Effector memory CD4-positive, alpha-beta T cell (primary cell): ENCODE data around the gene PLXDC2.

Experiments used
- DNase-seq, 3 donors: peaks; one replicate each; pipeline ENCODE4 v3.0.0-alpha.2; 2020
- H3K27ac ChIP-seq: 2 replicates; pipeline ENCODE4 v1.7.0; 2013; ENCODE audit warnings: mild to moderate bottlenecking, low read length, moderate library complexity; ENCODE audit not compliant: insufficient read depth, poor library complexity, severe bottlenecking
- H3K27me3 ChIP-seq: replicated peaks from 2 replicates; pipeline ENCODE4 v1.7.0; 2013; ENCODE audit warnings: mild to moderate bottlenecking, low read length; ENCODE audit not compliant: insufficient read depth, control insufficient read depth, poor library complexity, severe bottlenecking
- H3K36me3 ChIP-seq: 2 replicates; pipeline ENCODE4 v1.7.0; 2013; ENCODE audit warnings: mild to moderate bottlenecking, low read length, moderate library complexity; ENCODE audit not compliant: control insufficient read depth, insufficient read depth
- H3K4me1 ChIP-seq: 2 replicates; pipeline ENCODE4 v1.7.0; 2013; ENCODE audit warnings: low read length, mild to moderate bottlenecking; ENCODE audit not compliant: control insufficient read depth, insufficient read depth, poor library complexity, severe bottlenecking
- H3K4me3 ChIP-seq: 2 replicates; pipeline ENCODE4 v1.7.0; 2013; ENCODE audit warnings: low read length, low read depth, mild to moderate bottlenecking; ENCODE audit not compliant: insufficient read depth, poor library complexity, severe bottlenecking
- H3K9me3 ChIP-seq: 2 replicates; pipeline ENCODE4 v1.7.0; 2013; ENCODE audit warnings: mild to moderate bottlenecking, low read length, moderate library complexity; ENCODE audit not compliant: control insufficient read depth

PLXDC2 gene

DNA sequence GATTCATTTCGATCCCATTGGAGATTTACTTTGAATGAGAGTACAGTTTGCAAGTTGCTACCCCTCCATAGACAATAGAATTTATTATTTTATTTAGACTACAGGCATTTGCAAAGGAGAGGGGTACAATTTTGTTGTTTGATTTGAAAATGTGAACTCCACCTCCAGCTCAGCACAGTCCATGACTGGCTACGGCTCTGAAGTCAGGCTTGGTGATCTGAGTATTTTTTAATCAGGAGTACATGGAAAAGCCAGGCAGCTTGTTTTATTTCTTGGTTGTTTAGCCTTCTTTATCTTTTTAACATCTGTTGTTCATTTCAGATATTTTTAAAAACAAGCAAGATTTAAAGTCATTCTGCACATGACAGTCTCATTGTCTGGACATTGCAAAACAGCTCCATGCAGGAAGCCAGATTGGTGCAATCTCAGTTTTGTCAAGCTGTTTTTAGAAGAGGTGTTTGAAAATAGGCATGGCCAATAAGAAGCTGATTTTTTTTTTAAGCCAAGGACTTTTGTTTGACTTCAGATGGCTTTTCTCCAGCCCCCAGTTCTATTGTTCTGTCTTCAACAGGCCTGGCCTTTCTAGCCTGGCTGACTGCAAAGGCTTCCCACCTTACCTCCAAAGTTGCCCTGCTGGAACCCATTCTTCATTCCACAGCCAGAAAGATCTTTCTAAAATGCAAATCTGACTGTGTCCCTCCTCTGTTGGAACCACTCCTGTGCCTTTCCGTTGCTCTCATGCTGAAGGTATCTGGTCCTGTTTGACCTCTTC is 12.2 kb downstream of the PLXDC2 start:
- Histone ChIP-seq H3K4me1 (no peaks in the 10 kb centered on the region), H3K4me3 (no peak overlapping the region), H3K9me3 (no peaks in the 10 kb centered on the region), H3K36me3 (no peaks in the 10 kb centered on the region), H3K27ac (no peak overlapping the region), H3K27me3 (no peaks in the 10 kb centered on the region)
- no peak for DNase-seq

DNA sequence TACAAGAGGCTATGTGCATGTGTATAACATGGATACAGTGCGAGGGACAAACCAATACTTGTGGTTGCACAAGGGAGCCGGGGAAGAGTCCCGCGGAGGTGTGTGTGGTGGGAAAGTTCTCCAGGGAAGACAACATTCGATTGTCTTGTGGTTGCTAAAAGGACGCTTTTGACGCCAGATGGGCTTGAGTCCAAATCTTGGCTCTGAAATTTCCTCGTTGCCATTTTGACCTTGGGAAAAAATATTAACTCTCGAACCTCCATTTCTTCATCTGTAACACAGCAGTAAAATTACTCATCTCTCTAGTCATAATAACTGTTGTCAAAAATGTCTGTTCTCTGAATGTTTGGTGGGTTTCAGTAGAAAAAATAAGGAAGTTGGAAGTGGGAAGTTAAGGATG is 16.5 kb downstream of the PLXDC2 start:
- no peak overlapping the region for H3K4me3 ChIP-seq
- H3K36me3 ChIP-seq: no peaks in the 10 kb centered on the region
- no peak for DNase-seq
- no peaks in the 10 kb centered on the region for H3K4me1 ChIP-seq
- no peaks in the 10 kb centered on the region for H3K9me3 ChIP-seq
- no peaks in the 10 kb centered on the region for H3K27me3 ChIP-seq
- no peak overlapping the region for H3K27ac ChIP-seq

DNA sequence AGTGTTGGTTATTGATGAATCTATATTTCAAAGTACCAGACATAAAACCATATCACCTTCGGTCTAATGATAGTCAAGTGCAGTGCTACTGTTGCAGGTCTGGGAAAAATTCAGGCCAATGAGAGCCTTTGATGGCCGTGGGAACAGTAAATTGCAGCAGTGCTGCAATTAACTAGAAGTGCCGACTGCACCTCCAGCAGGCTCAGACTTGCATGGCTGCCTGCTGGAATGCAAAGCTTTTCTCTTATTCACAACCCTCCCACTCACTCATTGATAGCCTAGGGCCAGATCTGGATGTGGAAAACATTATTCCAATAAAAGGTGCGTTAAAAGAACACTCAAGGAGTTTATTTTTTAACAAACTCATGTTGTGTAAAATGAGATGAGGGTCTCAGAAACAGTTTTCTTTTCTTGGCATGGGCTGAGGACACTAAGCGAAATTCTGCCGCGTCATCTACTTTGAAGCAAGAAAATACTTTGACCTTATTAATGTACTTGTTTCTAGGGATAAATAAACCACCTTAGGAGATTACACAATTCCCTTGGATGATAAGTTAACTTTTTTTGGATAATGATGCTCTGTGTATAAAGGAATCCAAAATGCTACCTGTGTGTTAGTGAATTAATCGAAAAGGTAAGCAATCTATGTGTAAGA is 17.1 kb downstream of the PLXDC2 start:
- Histone ChIP-seq H3K27me3 (no peaks in the 10 kb centered on the region), H3K4me3 (no peak overlapping the region), H3K36me3 (no peaks in the 10 kb centered on the region), H3K27ac (no peak overlapping the region), H3K9me3 (no peaks in the 10 kb centered on the region), H3K4me1 (no peaks in the 10 kb centered on the region)
- DNase-seq: no peak

DNA sequence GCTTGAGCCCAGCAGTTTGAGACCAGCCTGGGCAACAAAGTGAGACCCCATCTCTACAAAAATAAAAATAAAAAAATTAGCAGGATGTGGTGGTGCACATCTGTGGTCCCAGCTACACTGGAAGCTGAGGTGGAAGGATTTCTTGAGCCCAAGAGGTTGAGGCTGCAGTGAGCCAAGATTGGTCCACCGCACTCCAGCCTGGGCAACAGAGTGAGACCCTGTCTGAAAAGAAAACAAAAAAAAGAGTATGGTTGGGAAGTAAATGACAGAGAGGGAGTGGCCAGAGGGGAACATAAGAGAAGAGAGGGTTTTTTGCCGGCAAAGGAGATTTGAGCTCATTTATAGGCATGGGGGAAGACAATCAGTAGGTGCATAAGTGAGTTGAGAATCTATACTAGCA is 19.7 kb downstream of the PLXDC2 start:
- no peaks in the 10 kb centered on the region for H3K4me1 ChIP-seq
- DNase-seq: no peak
- H3K36me3 ChIP-seq: no peaks in the 10 kb centered on the region
- H3K9me3 ChIP-seq: no peaks in the 10 kb centered on the region
- no peaks in the 10 kb centered on the region for H3K27me3 ChIP-seq
- H3K4me3 ChIP-seq: no peak overlapping the region
- H3K27ac ChIP-seq: no peak overlapping the region

DNA sequence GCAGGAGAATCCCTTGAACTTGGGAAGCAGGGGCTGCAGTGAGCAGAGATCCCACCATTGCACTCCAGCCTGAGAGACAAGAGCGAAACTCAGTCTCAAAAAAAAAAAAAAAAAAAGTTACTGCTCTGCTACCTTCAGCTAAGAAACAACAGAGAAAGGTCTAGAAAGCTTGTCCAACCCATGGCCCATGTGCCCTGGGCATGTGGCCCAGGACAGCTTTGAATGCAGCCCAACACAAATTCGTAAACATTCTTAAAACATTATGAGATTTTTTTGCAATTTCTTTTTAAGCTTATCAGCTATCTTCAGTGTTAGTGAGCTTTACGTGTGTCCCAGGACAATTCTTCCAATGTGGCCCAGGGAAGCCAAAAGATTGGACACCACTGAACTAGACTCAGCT is 22.9 kb downstream of the PLXDC2 start:
- H3K27me3 ChIP-seq: no peaks in the 10 kb centered on the region

DNA sequence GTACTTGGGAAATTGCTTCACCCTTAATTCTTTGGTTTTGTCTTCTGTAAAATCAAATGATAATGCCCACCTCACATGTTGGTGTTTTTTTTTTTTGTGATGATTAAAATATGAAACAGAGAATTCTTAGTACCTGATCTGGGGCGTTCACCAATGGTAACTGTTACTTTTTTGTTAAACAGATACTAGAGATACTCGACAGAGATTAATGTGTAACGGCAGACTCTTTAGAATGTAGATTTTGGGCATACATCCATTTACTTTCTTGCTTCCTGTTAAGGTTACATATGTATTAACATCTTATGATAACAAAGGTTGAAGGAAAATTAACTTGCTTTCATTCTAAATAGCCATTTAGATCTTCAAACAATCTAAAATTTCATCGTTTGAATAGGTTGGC is 23.3 kb downstream of the PLXDC2 start:
- Histone ChIP-seq H3K4me3 (no peak overlapping the region), H3K9me3 (no peaks in the 10 kb centered on the region), H3K4me1 (no peaks in the 10 kb centered on the region), H3K36me3 (no peaks in the 10 kb centered on the region), H3K27ac (no peak overlapping the region), H3K27me3 (no peaks in the 10 kb centered on the region)
- DNase-seq: no peak

More for the DNA sequence above, 22.9 kb downstream of the PLXDC2 start:
- Histone ChIP-seq H3K27ac (no peak overlapping the region), H3K4me3 (no peak overlapping the region), H3K9me3 (no peaks in the 10 kb centered on the region), H3K36me3 (no peaks in the 10 kb centered on the region), H3K4me1 (no peaks in the 10 kb centered on the region)
- DNase-seq: no peak

DNA sequence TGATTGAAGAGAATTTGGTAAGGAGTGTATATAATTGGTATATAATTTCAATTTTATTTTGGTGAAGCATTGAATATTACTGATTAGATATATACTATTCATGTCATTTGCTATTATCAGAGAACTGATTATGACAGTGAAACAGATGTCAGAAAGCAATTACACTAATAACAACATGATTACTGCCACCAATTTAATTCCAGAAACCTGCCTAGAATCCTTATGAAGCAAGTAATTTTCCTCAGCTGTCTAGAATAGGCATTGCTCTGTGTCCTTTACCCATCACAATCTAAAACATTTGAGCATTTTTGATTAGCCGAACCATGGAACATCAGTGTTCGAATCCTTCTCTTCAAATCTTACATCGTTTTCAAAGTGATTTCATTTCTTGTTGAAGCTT is 24.5 kb downstream of the PLXDC2 start:
- H3K4me3 ChIP-seq: no peak overlapping the region

DNA sequence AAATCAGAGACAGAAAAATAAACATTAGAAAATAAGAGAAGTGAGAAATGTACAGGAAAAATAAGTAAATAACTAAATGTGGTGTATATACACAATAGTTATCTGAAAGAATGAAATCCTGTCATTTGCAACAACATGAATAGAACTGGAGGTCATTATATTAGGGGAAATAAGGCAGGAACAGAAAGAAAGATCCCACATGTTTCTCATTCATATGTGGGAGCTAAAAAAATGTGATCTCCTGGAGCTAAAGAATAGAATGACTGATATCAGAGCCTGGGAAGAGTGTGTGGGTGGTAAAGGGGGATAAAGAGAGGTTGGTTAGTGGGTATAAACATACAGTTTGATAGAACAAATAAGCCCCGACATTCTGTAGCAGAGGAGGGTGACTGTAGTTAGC is 27.3 kb downstream of the PLXDC2 start:
- Histone ChIP-seq H3K27me3 (no peaks in the 10 kb centered on the region), H3K36me3 (no peaks in the 10 kb centered on the region), H3K27ac (no peak overlapping the region), H3K9me3 (no peaks in the 10 kb centered on the region), H3K4me3 (no peak overlapping the region), H3K4me1 (no peaks in the 10 kb centered on the region)
- no peak for DNase-seq

More for the DNA sequence above, 24.5 kb downstream of the PLXDC2 start:
- Histone ChIP-seq H3K27me3 (no peaks in the 10 kb centered on the region), H3K36me3 (no peaks in the 10 kb centered on the region), H3K27ac (no peak overlapping the region), H3K9me3 (no peaks in the 10 kb centered on the region), H3K4me1 (no peaks in the 10 kb centered on the region)
- DNase-seq: no peak

DNA sequence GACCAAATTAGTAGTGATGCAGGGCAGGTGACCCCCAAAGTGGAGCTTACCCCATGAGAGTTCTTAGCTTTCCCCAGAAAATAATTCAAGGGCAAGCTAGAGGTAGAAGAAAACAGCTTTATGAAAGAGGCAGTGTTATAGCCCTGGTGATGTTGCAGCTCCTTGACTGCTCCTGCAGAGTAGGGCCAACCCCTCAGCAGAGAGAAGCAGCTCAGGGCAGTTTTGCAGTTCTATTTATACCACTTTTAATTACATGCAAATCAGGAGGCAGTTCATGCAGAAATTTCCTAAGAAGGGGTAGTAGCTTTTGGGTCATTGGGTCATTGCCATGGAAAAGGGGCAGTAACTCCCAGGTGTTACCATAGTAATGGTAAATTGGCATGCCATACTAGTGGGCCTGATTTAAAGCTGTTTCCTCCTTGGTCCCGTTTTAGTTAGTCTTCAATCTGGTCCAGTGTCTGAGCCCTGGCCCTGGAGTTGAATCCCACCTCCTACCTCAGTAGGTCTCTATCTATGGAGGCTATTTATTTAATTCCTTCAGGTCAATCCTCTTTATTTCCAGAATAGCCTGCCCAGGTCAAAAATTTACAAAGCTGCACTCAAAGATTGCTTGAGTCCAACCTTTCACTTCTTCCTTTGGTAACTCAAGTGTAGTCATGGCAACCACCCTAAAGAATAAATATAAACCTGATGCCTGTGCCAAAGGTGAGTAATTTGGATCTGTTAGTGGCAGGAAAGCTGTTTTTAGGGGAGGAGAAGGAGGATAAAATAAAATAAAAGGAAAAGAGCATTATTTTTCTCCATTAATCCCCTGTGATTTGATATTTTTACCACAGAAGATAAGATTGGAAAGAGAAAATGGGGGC is 29.5 kb downstream of the PLXDC2 start:
- Histone ChIP-seq H3K9me3 (no peaks in the 10 kb centered on the region), H3K27ac (no peak overlapping the region), H3K27me3 (no peaks in the 10 kb centered on the region), H3K36me3 (no peaks in the 10 kb centered on the region), H3K4me3 (no peak overlapping the region), H3K4me1 (no peaks in the 10 kb centered on the region)
- no peak for DNase-seq

DNA sequence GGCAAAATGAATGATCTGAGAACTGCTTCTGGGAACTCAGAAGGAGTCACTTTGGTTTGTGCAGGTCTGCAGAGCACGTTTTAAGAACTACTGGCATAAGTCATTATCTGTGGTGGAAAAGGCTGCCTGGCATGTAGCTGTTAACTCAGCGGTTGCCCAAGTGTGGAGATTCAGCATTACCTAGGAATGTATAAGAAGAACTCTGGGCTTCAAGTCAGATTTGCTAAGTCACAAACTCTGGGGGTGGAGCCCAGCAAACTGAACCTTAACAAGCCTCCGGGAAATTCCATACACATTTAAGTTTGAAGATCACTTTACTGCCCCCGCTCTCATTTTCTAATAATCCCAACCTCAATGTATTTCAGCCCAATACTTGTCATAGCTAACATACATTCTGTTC is 31.1 kb downstream of the PLXDC2 start:
- no peak overlapping the region for H3K27ac ChIP-seq
- H3K4me1 ChIP-seq: no peaks in the 10 kb centered on the region
- no peak overlapping the region for H3K4me3 ChIP-seq
- H3K36me3 ChIP-seq: no peaks in the 10 kb centered on the region
- no peak for DNase-seq
- no peaks in the 10 kb centered on the region for H3K9me3 ChIP-seq
- no peaks in the 10 kb centered on the region for H3K27me3 ChIP-seq
